Eye (tissue), 1 donor: ENCODE measurements around the gene NEK1.
"Not testable (repeated sequence)": the region's sequence is repeated elsewhere in the genome, so short reads cannot be mapped to it uniquely, and the experiment has no call there.

Experiments used
- DNase-seq: peaks from one replicate; pipeline ENCODE4 v3.0.0-alpha.2; 2015

NEK1 gene

GRCh38 chr4:169492436-169493163, 119.8 kb downstream of the NEK1 start:
- DNase-seq = peak; percentile 45

- no peak for DNase-seq
Measured at GRCh38 chr4:169491211-169491610, 121.2 kb downstream of the NEK1 start.

GRCh38 chr4:169489306-169489705, 123.1 kb downstream of the NEK1 start:
- no peak for DNase-seq

GRCh38 chr4:169485791-169486742, 126.3 kb downstream of the NEK1 start:
- peak; percentile 88 for DNase-seq

GRCh38 chr4:169485086-169485485, 127.3 kb downstream of the NEK1 start:
- no peak for DNase-seq

- no peak for DNase-seq
Measured at GRCh38 chr4:169484485-169484884, 127.9 kb downstream of the NEK1 start.

GRCh38 chr4:169464080-169464479, 148.3 kb downstream of the NEK1 start:
- no peak for DNase-seq

GRCh38 chr4:169460081-169460480, 152.3 kb downstream of the NEK1 start:
- no peak for DNase-seq

- DNase-seq = no peak
Measured at GRCh38 chr4:169458575-169458974, 153.8 kb downstream of the NEK1 start.

- DNase-seq = not testable (repeated sequence)
Measured at GRCh38 chr4:169452644-169453043, 159.7 kb downstream of the NEK1 start.

- DNase-seq = not testable (repeated sequence)
Measured at GRCh38 chr4:169448935-169449334, 163.4 kb downstream of the NEK1 start.

GRCh38 chr4:169446824-169447223, 165.6 kb downstream of the NEK1 start:
- no peak for DNase-seq

GRCh38 chr4:169443748-169444147, 168.6 kb downstream of the NEK1 start:
- peak; percentile 19 for DNase-seq

GRCh38 chr4:169440446-169440845, 171.9 kb downstream of the NEK1 start:
- DNase-seq = peak; percentile 4

GRCh38 chr4:169439244-169439643, 173.1 kb downstream of the NEK1 start:
- peak; percentile 16 for DNase-seq

GRCh38 chr4:169438057-169438480, 174.3 kb downstream of the NEK1 start:
- no peak for DNase-seq

GRCh38 chr4:169437299-169438047, 174.9 kb downstream of the NEK1 start:
- no peak for DNase-seq

GRCh38 chr4:169436734-169437133, 175.6 kb downstream of the NEK1 start:
- DNase-seq = no peak

GRCh38 chr4:169428376-169428775, 184.0 kb downstream of the NEK1 start:
- no peak for DNase-seq

GRCh38 chr4:169427727-169428126, 184.7 kb downstream of the NEK1 start:
- DNase-seq = not testable (repeated sequence)

- DNase-seq = no peak
Measured at GRCh38 chr4:169420291-169420690, 192.1 kb downstream of the NEK1 start.

GRCh38 chr4:169418846-169419245, 193.5 kb downstream of the NEK1 start:
- DNase-seq = no peak
